ENCODE measurements around the gene DCDC2C. TPM values are rescaled to one million over a fixed set of nuclear protein-coding genes. Genes with fewer than 3 reads are reported as not detected.
A peak's percentile ranks its signal among the peaks of the same experiment; 100 is the strongest.

DCDC2C gene
- total RNA-seq, 1 experiment from 2014 or later = not detected

DNA sequence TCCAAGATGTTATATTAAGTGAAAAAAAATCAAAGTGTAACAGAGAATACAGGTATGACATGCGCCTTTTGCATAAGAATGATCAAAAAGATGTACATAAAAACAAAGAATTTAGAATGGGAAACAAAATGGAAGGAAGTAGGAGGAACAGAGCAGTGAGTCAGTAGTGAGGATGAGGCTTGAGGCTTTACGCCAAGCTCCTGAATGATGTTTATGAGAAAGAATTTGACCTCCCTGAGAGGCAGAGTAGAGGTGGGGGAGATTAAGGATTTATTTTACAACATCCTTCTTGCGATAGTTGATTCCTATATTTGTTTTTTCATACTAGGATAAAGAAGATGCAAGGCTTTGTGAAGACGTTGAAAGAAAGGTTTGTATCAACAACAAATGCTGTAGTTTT lies 81.4 kb downstream of the DCDC2C start:
- Mint-ChIP-seq H3K36me3 (ENCODE audit: insufficient read depth, unreplicated experiment) (no peaks in the 10 kb centered on the region), H3K9me3 (ENCODE audit: unreplicated experiment) (no peaks in the 10 kb centered on the region), H3K27me3 (ENCODE audit: insufficient read depth, unreplicated experiment) (peaks cover 10% of the 10 kb centered on the region), H3K4me1 (ENCODE audit: low read depth, unreplicated experiment) (no peaks in the 10 kb centered on the region), H3K27ac (ENCODE audit: unreplicated experiment) (no peak overlapping the region), H3K4me3 (ENCODE audit: unreplicated experiment) (no peak overlapping the region)
- H3K4me3 ChIP-seq (ENCODE audit: low read depth, low read length) = no peak overlapping the region
- H3K27me3 ChIP-seq (replicated peaks; ENCODE audit: control insufficient read depth, insufficient read depth, low read length) = no peaks in the 10 kb centered on the region
- POLR2A ChIA-PET = no interaction called here
- BruUV-seq (replicated peaks) = no TSS peak
- intact Hi-C loops (cut with micrococcal nuclease; ENCODE audit: unreplicated experiment) = no loop called here
- DNase-seq = no peak
- H3K36me3 ChIP-seq (ENCODE audit: control insufficient read depth, insufficient read depth, low read length) = no peaks in the 10 kb centered on the region
- no peaks in the 10 kb centered on the region for H3K9me3 ChIP-seq
- CTCF ChIA-PET = no interaction called here
- TF ChIP-seq, protein P1, sequence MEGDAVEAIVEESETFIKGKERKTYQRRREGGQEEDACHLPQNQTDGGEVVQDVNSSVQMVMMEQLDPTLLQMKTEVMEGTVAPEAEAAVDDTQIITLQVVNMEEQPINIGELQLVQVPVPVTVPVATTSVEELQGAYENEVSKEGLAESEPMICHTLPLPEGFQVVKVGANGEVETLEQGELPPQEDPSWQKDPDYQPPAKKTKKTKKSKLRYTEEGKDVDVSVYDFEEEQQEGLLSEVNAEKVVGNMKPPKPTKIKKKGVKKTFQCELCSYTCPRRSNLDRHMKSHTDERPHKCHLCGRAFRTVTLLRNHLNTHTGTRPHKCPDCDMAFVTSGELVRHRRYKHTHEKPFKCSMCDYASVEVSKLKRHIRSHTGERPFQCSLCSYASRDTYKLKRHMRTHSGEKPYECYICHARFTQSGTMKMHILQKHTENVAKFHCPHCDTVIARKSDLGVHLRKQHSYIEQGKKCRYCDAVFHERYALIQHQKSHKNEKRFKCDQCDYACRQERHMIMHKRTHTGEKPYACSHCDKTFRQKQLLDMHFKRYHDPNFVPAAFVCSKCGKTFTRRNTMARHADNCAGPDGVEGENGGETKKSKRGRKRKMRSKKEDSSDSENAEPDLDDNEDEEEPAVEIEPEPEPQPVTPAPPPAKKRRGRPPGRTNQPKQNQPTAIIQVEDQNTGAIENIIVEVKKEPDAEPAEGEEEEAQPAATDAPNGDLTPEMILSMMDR (IDR thresholded peaks at IDR 0.05; ENCODE audit: insufficient read depth in 1 of 2, low read depth in 1 of 2, low read length in 1 of 2, severe bottlenecking in 1 of 2, unreplicated experiment in 1 of 2) = no peak
- no peaks in the 10 kb centered on the region for H3K4me1 ChIP-seq

- CTCF ChIA-PET = no interaction called here
- Histone ChIP-seq H3K27me3 (replicated peaks; ENCODE audit: control insufficient read depth, insufficient read depth, low read length) (no peaks in the 10 kb centered on the region), H3K36me3 (ENCODE audit: control insufficient read depth, insufficient read depth, low read length) (no peaks in the 10 kb centered on the region), H3K9me3 (no peaks in the 10 kb centered on the region), H3K4me1 (no peaks in the 10 kb centered on the region), H3K4me3 (ENCODE audit: low read depth, low read length) (no peak overlapping the region)
- H3K4me3 Mint-ChIP-seq (ENCODE audit: unreplicated experiment) = no peak overlapping the region
- H3K27ac Mint-ChIP-seq (ENCODE audit: unreplicated experiment) = no peak overlapping the region
- H3K9me3 Mint-ChIP-seq (ENCODE audit: unreplicated experiment) = no peaks in the 10 kb centered on the region
- TF ChIP-seq, protein P1 (IDR thresholded peaks at IDR 0.05; ENCODE audit: insufficient read depth in 1 of 2, low read depth in 1 of 2, low read length in 1 of 2, severe bottlenecking in 1 of 2, unreplicated experiment in 1 of 2) = no peak
- no TSS peak for BruUV-seq (replicated peaks)
- DNase-seq = peak in 1 of 2 experiments; percentile 13
- intact Hi-C loops (cut with micrococcal nuclease; ENCODE audit: unreplicated experiment) = no loop called here
- POLR2A ChIA-PET = no interaction called here
- no peaks in the 10 kb centered on the region for H3K36me3 Mint-ChIP-seq (ENCODE audit: insufficient read depth, unreplicated experiment)
- H3K27me3 Mint-ChIP-seq (ENCODE audit: insufficient read depth, unreplicated experiment) = peaks cover 7% of the 10 kb centered on the region
- no peaks in the 10 kb centered on the region for H3K4me1 Mint-ChIP-seq (ENCODE audit: low read depth, unreplicated experiment)
Measured at GRCh38 chr2:3785220-3785889, 82.0 kb downstream of the DCDC2C start.

- Mint-ChIP-seq H3K4me3 (ENCODE audit: unreplicated experiment) (no peak overlapping the region), H3K9me3 (ENCODE audit: unreplicated experiment) (no peaks in the 10 kb centered on the region), H3K27me3 (ENCODE audit: insufficient read depth, unreplicated experiment) (peaks cover 7% of the 10 kb centered on the region), H3K36me3 (ENCODE audit: insufficient read depth, unreplicated experiment) (no peaks in the 10 kb centered on the region), H3K27ac (ENCODE audit: unreplicated experiment) (no peak overlapping the region), H3K4me1 (ENCODE audit: low read depth, unreplicated experiment) (no peaks in the 10 kb centered on the region)
- Histone ChIP-seq H3K4me1 (no peaks in the 10 kb centered on the region), H3K9me3 (no peaks in the 10 kb centered on the region), H3K36me3 (ENCODE audit: control insufficient read depth, insufficient read depth, low read length) (no peaks in the 10 kb centered on the region), H3K27me3 (replicated peaks; ENCODE audit: control insufficient read depth, insufficient read depth, low read length) (no peaks in the 10 kb centered on the region), H3K4me3 (ENCODE audit: low read depth, low read length) (no peak overlapping the region)
- no TSS peak for BruUV-seq (replicated peaks)
- intact Hi-C loops (cut with micrococcal nuclease; ENCODE audit: unreplicated experiment) = no loop called here
- ChIA-PET POLR2A (no interaction called here), CTCF (no interaction called here)
- TF ChIP-seq, protein P1 (IDR thresholded peaks at IDR 0.05; ENCODE audit: insufficient read depth in 1 of 2, low read depth in 1 of 2, low read length in 1 of 2, severe bottlenecking in 1 of 2, unreplicated experiment in 1 of 2) = no peak
- no peak for DNase-seq
Measured at GRCh38 chr2:3785890-3786273, 82.5 kb downstream of the DCDC2C start.
